Upper lobe of left lung (tissue), 4 donors: ENCODE measurements around the gene LHB.

Source experiments
- EP300 ChIP-seq, 4 donors: sonication (generic); formaldehyde crosslinking; IDR thresholded peaks; one replicate each; pipeline ENCODE4 v1.5.1; 2017; ENCODE audit warnings: antibody characterized with exemption in 4 of 4, control low read depth in 2 of 4
- POLR2A ChIP-seq, 4 donors: fragments of 450-650 bp; IDR thresholded peaks; one replicate each; pipeline ENCODE4 v1.5.1; 2016 to 2017; ENCODE audit warnings: antibody characterized with exemption in 4 of 4, mild to moderate bottlenecking in 2 of 4

DNA sequence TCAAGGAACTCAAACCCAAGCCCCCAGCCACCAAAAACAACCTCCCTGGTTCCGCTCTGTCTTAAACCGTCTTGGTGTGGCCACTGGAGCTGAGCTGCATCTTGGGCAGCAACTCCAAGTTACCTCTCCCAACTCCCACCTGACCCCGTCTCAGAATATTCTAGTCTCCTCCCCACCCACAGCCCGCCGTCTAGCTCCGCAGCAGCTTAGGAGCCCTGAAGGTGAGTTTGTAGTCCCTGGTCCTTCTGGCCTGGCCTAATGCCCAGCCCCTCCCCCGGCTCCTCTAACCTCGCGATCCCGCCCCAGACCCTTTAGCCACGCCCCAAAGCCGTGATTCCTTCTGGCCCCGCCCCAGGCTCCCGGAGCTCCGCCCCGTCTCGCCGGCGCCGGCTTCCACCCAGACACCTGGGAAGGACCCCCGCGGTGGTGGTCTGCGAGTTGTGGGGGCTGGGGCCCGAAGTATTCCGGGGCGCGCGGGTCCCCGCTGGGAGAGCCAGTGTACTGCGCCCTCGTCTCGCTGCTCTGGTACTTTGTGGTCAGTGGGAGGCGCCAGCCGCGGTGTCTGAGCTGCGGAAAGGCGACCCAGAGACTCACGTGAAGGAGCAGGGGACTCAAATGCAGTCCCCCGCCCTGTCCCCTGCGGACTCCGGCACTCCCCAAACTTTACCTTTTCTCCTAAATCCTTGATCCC, 2.5 kb upstream of the LHB start:
- no peak for TF ChIP-seq POLR2A (IDR thresholded peaks at IDR 0.05)
- no peak for TF ChIP-seq EP300 (IDR thresholded peaks at IDR 0.05)
